Activated B cell treated with CpG ODN at 0.5 μM for 24 hours (primary cell): ENCODE measurements around the gene EXT2. TPM values are rescaled to one million over a fixed set of nuclear protein-coding genes. Genes with fewer than 3 reads are reported as not detected.

Experiments
- ATAC-seq: fragments of 200-7000 bp; cut with Tn5 transposase; one replicate; pipeline ENCODE4 v1.10.0; 2021; ENCODE audit warnings: low read depth, mild to moderate bottlenecking, moderate library complexity
- CTCF ChIA-PET: fragments of 350-600 bp; sonication (Branson Sonifier 250); formaldehyde crosslinking; loops from one replicate; lab custom pipeline; 2021; ENCODE audit warnings: antibody characterized with exemption; lab: Charles Lee
- POLR2A ChIA-PET: fragments of 350-600 bp; sonication (Branson Sonifier 250); formaldehyde crosslinking; loops from one replicate; lab custom pipeline; 2021; ENCODE audit warnings: antibody characterized with exemption; lab: Charles Lee
- DNase-seq: peaks from one replicate; pipeline ENCODE4 v3.0.0; 2022
- H3K27ac Mint-ChIP-seq: one replicate; pipeline ENCODE4 v1.8.0; 2020; ENCODE audit warnings: mixed read lengths
- H3K27me3 Mint-ChIP-seq: one replicate; pipeline ENCODE4 v1.8.0; 2021; ENCODE audit warnings: mixed read lengths
- H3K36me3 Mint-ChIP-seq: one replicate; pipeline ENCODE4 v1.8.0; 2021; ENCODE audit warnings: low read depth, mixed read lengths
- H3K4me1 Mint-ChIP-seq: one replicate; pipeline ENCODE4 v1.8.0; 2021; ENCODE audit warnings: mixed read lengths
- H3K4me3 Mint-ChIP-seq: one replicate; pipeline ENCODE4 v1.8.0; 2020; ENCODE audit warnings: mild to moderate bottlenecking, mixed read lengths
- H3K9me3 Mint-ChIP-seq: one replicate; pipeline ENCODE4 v1.8.0; 2020; ENCODE audit warnings: mixed read lengths
- intact Hi-C: fragments of 100-400 bp; cut with micrococcal nuclease; formaldehyde crosslinking; loops from one replicate; pipeline ENCODE4 v1.15.1; 2024
- total RNA-seq: library from RNA; stranded (reverse); gene quantifications from 2 replicates; pipeline ENCODE4 v1.2.3, GENCODE V29; 2022
- TF ChIP-seq, protein P1 (sequence below): fragments of 200-600 bp; IDR thresholded peaks from one replicate; pipeline ENCODE4 v1.8.0; 2022; ENCODE audit warnings: antibody characterized with exemption, mild to moderate bottlenecking

EXT2 gene
- total RNA-seq, 1 donor from 2014 or later, result 22.1 TPM

DNA sequence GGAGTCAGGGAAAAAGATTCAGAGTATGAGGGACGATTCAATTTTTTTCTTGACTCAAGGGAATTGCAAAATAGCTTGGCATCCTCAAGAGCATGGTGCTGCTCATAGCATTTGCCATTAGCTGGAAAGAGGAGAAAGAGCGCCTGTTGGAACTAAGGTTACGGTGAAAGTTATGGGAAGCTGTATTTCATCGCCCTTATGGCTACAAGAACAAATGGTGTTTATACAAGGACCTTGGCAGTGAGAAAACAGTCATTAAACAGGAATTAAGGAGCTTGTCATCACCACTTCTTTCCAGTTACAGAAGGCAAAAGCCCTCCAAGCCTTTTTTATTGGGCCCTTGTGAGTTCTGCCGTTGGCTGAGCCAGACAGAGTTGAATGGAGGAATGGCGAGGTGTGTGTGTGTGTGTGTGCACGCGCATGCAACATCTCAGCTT is 140.3 kb downstream of the EXT2 start:
- H3K27me3 Mint-ChIP-seq, result no peaks in the 10 kb centered on the region
- ATAC-seq (no peak), DNase-seq (no peak)
- ChIA-PET CTCF (no interaction called here), POLR2A (no interaction called here)
- peaks cover 53% of the 10 kb centered on the region for H3K36me3 Mint-ChIP-seq
- intact Hi-C loops, result no loop called here
- TF ChIP-seq, protein P1, sequence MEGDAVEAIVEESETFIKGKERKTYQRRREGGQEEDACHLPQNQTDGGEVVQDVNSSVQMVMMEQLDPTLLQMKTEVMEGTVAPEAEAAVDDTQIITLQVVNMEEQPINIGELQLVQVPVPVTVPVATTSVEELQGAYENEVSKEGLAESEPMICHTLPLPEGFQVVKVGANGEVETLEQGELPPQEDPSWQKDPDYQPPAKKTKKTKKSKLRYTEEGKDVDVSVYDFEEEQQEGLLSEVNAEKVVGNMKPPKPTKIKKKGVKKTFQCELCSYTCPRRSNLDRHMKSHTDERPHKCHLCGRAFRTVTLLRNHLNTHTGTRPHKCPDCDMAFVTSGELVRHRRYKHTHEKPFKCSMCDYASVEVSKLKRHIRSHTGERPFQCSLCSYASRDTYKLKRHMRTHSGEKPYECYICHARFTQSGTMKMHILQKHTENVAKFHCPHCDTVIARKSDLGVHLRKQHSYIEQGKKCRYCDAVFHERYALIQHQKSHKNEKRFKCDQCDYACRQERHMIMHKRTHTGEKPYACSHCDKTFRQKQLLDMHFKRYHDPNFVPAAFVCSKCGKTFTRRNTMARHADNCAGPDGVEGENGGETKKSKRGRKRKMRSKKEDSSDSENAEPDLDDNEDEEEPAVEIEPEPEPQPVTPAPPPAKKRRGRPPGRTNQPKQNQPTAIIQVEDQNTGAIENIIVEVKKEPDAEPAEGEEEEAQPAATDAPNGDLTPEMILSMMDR, result no peak
- H3K4me1 Mint-ChIP-seq, result no peaks in the 10 kb centered on the region
- H3K9me3 Mint-ChIP-seq, result no peaks in the 10 kb centered on the region
- no peak overlapping the region for H3K27ac Mint-ChIP-seq
- no peak overlapping the region for H3K4me3 Mint-ChIP-seq

DNA sequence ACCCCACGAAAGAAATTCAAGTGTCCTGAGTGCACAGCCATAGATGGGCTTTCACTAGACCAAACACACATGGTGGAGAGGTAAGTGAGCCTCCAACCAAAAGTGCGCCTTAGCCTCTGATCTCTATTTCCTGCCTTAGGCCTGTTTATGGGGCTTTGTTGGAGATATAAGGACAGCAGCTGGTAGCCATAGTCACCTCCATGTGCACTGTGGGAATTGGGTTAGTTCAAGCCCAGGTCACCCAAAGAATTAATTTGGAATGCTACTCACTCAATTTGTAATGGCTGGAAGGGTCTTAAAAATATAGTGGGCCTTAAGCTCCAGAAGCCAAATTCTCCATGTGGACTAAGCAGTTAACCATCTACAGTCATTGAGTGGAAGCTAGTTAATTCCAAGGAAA is 140.8 kb downstream of the EXT2 start:
- H3K9me3 Mint-ChIP-seq, result no peaks in the 10 kb centered on the region
- TF ChIP-seq, protein P1, result no peak
- no peaks in the 10 kb centered on the region for H3K27me3 Mint-ChIP-seq
- intact Hi-C loops, result no loop called here
- POLR2A ChIA-PET, result no interaction called here
- H3K27ac Mint-ChIP-seq, result no peak overlapping the region
- no peaks in the 10 kb centered on the region for H3K4me1 Mint-ChIP-seq
- CTCF ChIA-PET, result no interaction called here
- H3K4me3 Mint-ChIP-seq, result no peak overlapping the region
- ATAC-seq (no peak), DNase-seq (no peak)
- peaks cover 56% of the 10 kb centered on the region for H3K36me3 Mint-ChIP-seq

DNA sequence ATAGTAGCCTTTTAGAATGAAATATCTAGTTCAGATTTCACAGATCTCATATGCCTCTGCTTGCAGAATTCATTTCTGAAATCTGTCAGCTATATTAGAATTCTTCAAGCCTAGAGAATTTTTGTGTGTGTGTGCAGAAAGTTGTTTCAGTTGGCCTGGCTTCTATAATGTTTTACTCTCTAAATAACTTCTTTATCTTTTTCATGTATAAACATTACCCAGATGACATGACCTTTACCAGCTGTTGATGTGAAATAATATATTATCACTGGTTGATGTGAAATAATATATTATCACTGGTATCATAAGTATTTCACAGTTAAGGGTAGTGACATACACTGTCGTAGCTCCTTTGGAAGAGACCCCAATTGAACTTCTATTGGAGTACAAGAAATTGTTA is 141.7 kb downstream of the EXT2 start:
- H3K27me3 Mint-ChIP-seq, result no peaks in the 10 kb centered on the region
- intact Hi-C loops, result no loop called here
- H3K9me3 Mint-ChIP-seq, result no peaks in the 10 kb centered on the region

DNA sequence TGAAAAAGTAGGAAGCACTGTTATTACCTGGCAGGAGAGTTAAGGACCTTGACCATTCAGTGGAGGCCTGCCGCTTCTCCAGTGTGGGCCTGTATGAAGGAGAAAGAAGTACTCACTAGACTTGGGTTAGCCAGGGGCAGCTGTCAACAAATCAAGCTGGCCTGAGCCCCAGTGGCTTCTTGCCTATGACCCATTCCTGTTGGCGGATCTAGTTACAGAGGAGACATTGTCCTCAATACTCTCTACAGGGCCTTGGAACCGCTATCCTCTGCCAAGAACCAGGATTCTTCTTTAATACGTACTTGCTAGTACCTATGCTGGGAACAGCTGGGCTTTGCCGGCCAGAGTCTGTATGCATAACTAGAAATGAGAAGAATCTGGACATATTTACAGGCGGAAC is 146.4 kb downstream of the EXT2 start:
- peaks cover 78% of the 10 kb centered on the region for H3K36me3 Mint-ChIP-seq
- H3K4me1 Mint-ChIP-seq, result no peaks in the 10 kb centered on the region
- ATAC-seq, result no peak
- H3K4me3 Mint-ChIP-seq, result no peak overlapping the region
- ChIA-PET POLR2A (no interaction called here), CTCF (no interaction called here)
- intact Hi-C loops, result no loop called here
- no peak overlapping the region for H3K27ac Mint-ChIP-seq
- no peaks in the 10 kb centered on the region for H3K9me3 Mint-ChIP-seq
- H3K27me3 Mint-ChIP-seq, result no peaks in the 10 kb centered on the region
- DNase-seq, result no peak
- TF ChIP-seq, protein P1, result no peak

More for the DNA sequence above, 141.7 kb downstream of the EXT2 start:
- Mint-ChIP-seq H3K27ac (no peak overlapping the region), H3K36me3 (peaks cover 62% of the 10 kb centered on the region), H3K4me3 (no peak overlapping the region), H3K4me1 (no peaks in the 10 kb centered on the region)
- TF ChIP-seq, protein P1, result no peak
- ATAC-seq (no peak), DNase-seq (no peak)
- ChIA-PET POLR2A (no interaction called here), CTCF (no interaction called here)

DNA sequence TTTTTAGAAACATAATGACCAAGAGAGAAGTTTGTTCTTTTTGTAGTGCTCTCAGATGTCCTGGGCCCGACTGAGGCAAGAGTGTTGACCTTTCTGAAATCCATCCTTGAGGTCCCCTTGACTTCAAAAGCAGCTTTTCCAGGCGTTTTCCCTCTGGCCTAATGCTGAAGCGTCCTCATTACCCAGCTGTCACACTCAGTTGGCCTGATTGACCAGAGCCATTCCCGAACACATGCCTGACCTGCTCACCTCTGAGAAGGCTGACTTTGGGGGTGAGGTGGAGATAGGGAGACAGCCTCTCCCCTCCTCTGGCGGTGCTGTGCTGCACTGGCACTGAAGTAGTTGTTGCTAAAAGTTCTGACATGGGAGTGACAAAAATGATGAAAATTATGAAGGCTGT is 147.6 kb downstream of the EXT2 start:
- Mint-ChIP-seq H3K4me1 (no peaks in the 10 kb centered on the region), H3K36me3 (peaks cover 74% of the 10 kb centered on the region), H3K9me3 (no peaks in the 10 kb centered on the region), H3K27ac (no peak overlapping the region), H3K27me3 (no peaks in the 10 kb centered on the region), H3K4me3 (no peak overlapping the region)
- ATAC-seq (no peak), DNase-seq (no peak)
- intact Hi-C loops, result no loop called here
- TF ChIP-seq, protein P1, result no peak
- POLR2A ChIA-PET, result no interaction called here
- CTCF ChIA-PET, result no interaction called here
